NCI-H526 (cell line): ENCODE measurements around the gene TMEM91.
A peak's percentile ranks its signal among the peaks of the same experiment; 100 is the strongest.
"Not testable (repeated sequence)": the region's sequence is repeated elsewhere in the genome, so short reads cannot be mapped to it uniquely, and the experiment has no call there.

Source experiments
- DNase-seq, 2 experiments: peaks; one replicate each; lab custom pipeline; 2025; lab: John Stamatoyannopoulos, UW

TMEM91 gene

GRCh38 chr19:41353466-41354342, 22.6 kb upstream of the TMEM91 start, which contains the start of gene TGFB1:
Gene TGFB1, minus strand, starts transcription at chr19:41353922. Its CDS starts 878 bp downstream, at chr19:41353044.
- DNase-seq, result peak in 1 of 2 experiments; percentile 71

GRCh38 chr19:41354343-41354953, 21.9 kb upstream of the TMEM91 start:
- no peak for DNase-seq

GRCh38 chr19:41355035-41355434, 21.3 kb upstream of the TMEM91 start:
- DNase-seq, result no peak

GRCh38 chr19:41355802-41356201, 20.5 kb upstream of the TMEM91 start:
- DNase-seq, result no peak

GRCh38 chr19:41356984-41357739, 19.2 kb upstream of the TMEM91 start:
- no peak for DNase-seq

GRCh38 chr19:41357746-41358145, 18.6 kb upstream of the TMEM91 start:
- no peak for DNase-seq

GRCh38 chr19:41359741-41360140, 16.6 kb upstream of the TMEM91 start:
- DNase-seq, result no peak

- no peak for DNase-seq
Measured at GRCh38 chr19:41362143-41362847, 14.0 kb upstream of the TMEM91 start.

- DNase-seq, result no peak
Measured at GRCh38 chr19:41363371-41363752, 13.0 kb upstream of the TMEM91 start.

- DNase-seq, result peak; percentile 98 to 99
Measured at GRCh38 chr19:41363753-41364523, 12.4 kb upstream of the TMEM91 start, which contains the start of gene B9D2. Gene B9D2, minus strand, starts transcription at chr19:41364149. Its CDS starts 630 bp downstream, at chr19:41363519.

- no peak for DNase-seq
Measured at GRCh38 chr19:41364524-41365391, 11.6 kb upstream of the TMEM91 start.

- DNase-seq, result no peak
Measured at GRCh38 chr19:41366089-41366488, 10.2 kb upstream of the TMEM91 start.

- DNase-seq, result no peak
Measured at GRCh38 chr19:41367848-41368301, 8.5 kb upstream of the TMEM91 start.

- no peak for DNase-seq
Measured at GRCh38 chr19:41369769-41370168, 6.6 kb upstream of the TMEM91 start.

- not testable (repeated sequence) for DNase-seq
Measured at GRCh38 chr19:41371119-41371518, 5.2 kb upstream of the TMEM91 start.

- no peak for DNase-seq
Measured at GRCh38 chr19:41371541-41371940, 4.8 kb upstream of the TMEM91 start.

- no peak for DNase-seq
Measured at GRCh38 chr19:41372501-41372900, 3.8 kb upstream of the TMEM91 start.

- no peak for DNase-seq
Measured at GRCh38 chr19:41373993-41374392, 2.3 kb upstream of the TMEM91 start.

GRCh38 chr19:41376998-41377365, 649 bp downstream of the TMEM91 start:
- no peak for DNase-seq
